MM.1S (cell line): ENCODE measurements around the gene PCSK4.

Source experiments
- EZH2 ChIP-seq: fragments of 300-600 bp; sonication (generic); optimal IDR thresholded peaks from 2 replicates; pipeline ENCODE3; 2017; ENCODE audit warnings: low read depth, mild to moderate bottlenecking, antibody characterized with exemption, low read length, mixed read lengths
- EZH2phosphoT487 ChIP-seq: fragments of 300-600 bp; sonication (generic); IDR thresholded peaks from 2 replicates; pipeline ENCODE4 v1.6.1; 2018; ENCODE audit warnings: antibody characterized with exemption, low read length
- TF ChIP-seq, protein P1 (sequence below): fragments of 300-600 bp; sonication (generic); IDR thresholded peaks from 2 replicates; pipeline ENCODE4 v1.5.1; 2016; ENCODE audit warnings: antibody characterized with exemption, low read length, mixed read lengths

DNA sequence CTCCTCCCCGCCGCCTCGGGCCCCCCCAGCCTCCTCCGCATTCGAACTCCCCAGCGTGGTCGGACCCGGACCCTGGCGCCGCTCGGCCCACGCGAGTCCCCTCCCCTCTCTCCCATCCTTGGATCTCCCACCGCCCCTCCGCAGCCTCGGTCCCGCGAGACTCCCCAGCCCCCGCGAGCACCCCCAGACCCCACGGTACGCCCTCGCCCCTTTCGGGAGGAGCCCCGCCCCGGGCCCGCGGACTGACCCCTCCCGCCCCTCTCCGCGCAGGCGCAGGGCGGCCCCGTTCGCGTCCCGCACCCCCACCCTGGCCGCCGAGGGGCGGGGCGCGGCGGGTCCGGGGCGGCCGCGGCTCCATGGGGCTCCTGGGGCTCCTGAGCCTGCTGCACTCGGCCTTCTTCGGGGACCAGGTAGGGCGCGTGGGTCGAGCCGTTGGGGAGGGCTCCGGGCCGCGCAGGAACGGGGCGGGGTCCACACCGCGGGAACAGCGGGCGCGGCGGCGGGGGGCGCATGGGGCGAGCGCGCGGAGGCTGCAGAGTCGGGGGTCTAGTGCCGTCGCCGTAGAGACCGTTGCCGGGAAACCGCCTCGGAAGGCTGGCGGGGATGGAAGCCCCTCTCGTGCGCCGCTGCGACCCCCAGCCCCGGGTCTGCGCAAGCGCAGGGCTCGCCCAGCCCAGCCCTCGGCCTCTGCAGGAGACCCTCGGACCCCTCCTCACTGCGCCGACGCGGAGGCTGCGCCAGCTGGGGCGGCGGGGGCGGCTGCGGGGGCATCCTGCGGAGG lies 44.0 kb downstream of the PCSK4 start:
- TF ChIP-seq, protein P1, sequence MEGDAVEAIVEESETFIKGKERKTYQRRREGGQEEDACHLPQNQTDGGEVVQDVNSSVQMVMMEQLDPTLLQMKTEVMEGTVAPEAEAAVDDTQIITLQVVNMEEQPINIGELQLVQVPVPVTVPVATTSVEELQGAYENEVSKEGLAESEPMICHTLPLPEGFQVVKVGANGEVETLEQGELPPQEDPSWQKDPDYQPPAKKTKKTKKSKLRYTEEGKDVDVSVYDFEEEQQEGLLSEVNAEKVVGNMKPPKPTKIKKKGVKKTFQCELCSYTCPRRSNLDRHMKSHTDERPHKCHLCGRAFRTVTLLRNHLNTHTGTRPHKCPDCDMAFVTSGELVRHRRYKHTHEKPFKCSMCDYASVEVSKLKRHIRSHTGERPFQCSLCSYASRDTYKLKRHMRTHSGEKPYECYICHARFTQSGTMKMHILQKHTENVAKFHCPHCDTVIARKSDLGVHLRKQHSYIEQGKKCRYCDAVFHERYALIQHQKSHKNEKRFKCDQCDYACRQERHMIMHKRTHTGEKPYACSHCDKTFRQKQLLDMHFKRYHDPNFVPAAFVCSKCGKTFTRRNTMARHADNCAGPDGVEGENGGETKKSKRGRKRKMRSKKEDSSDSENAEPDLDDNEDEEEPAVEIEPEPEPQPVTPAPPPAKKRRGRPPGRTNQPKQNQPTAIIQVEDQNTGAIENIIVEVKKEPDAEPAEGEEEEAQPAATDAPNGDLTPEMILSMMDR: no peak
- TF ChIP-seq EZH2 (no peak), EZH2phosphoT487 (no peak)
